ENCODE data around the gene ZCCHC4.

- TF ChIP-seq CTCF (IDR thresholded peaks at IDR 0.05) (no peak), POLR2A (IDR thresholded peaks at IDR 0.05) (no peak), POLR2AphosphoS5 (IDR thresholded peaks at IDR 0.05) (no peak)
Measured at GRCh38 chr4:25397305-25397704, 84.7 kb downstream of the ZCCHC4 start.
